Colon (tissue), 2 donors: ENCODE measurements around the gene RHEBL1.

Experiments
- FAIRE-seq: peaks from 2 replicates; lab custom pipeline; 2012; peaks lifted over from hg19 to GRCh38; lab: Jason Lieb, UNC
- donor health status: control.
- donor health status: control.

The RHEBL1 gene

DNA sequence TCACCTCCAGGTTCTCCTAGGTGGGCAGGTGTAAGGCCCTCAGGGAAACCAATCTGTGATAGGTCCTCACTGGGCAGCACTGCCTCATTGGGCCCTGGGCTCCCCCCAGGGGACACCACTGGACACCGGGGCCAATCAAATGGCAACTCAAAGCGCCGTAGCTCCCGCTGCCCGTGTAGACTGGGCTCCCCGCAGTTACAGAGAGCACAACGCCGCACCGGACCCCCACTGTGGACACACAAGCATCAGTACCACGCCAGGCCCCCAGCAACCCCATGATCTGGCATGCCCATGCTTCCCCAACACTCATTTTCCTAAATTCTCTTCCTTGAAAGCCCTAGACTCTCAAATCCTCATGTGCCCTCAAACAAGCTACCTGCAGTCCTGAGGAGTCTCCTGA, 15.3 kb downstream of the RHEBL1 start:
- FAIRE-seq = no peak

DNA sequence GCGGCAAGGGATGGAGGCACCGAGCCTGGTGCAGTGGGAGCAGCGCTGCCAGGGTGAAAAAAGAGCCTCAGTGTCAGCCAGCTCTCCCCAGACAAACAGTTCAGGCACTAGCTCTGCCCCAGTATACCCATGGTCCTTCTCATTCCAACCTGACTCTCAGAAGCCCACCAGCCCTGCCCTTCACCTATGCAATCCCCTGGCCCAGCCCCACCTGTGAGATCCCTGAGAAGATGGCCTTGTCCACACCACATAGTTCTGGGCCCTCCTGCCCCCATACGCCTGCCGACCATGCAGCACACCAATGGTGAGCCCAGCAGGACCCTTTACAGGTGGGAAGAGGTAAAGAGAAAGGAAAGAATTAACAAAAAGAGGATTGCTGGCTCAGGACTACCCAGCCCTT, 15.7 kb downstream of the RHEBL1 start:
- no peak for FAIRE-seq

DNA sequence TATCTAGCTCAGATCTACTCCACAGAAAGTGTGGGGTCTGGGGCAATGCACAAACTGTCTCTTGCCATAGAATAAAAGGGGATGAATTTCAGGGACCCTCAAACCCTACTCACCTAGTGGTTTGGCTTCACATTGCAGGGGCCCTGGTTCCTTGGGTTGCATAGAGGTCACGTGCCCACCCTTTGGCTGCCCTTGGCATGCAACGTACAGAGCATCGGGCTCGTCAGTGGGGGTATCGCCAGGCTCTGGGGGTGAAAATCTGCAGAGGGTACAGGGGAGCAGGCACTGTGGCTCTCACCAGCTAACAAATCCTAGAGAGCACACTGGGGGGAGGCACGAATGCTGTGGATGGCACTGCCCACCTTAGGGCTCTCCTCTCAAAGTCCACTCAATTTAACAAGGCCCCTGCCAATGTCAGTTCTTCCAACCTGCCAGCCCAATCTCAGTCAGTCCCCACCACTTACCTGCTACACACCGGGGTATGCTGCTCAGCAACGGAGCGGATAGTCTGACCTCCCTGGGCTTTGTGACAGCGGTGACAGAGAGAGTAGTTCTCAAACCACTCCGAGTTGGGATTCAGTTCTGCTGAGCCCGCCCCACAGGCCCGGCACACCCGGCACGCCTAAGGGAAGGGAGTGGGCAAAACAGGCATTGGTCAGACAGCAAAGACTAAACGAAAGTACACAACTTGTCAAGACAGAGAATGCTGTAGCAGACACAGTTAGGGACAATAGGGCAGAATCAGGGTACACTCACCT, 17.1 kb downstream of the RHEBL1 start:
- FAIRE-seq = no peak

DNA sequence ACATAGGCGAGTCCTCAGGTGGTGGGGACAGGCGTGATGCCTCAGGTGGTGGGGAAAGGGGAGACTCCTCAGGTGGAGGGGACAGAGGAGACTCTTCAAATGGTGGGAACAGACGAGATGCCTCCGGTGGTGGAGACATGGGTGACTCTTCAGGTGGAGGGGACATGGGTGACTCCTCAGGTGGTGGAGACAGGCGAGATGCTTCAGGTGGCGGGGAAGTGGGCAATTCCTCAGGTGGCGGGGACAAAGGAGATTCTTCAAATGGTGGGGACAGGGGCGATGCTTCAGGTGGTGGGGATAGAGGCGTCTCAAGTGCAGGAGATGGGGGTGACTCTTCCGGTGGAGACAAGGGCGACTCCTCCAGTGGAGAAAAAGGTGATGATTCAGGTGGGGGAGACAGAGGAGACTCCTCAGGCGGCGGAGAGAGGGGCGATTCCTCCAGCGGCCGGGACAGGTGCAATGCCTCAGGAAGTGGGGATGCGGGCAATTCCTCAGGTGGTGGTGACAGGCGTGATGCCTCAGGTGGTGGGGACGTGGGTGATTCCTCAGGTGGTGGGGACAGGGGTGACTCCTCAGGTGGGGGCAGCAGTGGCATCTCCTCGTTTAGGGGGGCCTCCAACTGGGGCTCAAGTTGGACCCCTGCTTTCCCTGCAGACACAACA, 17.9 kb downstream of the RHEBL1 start:
- no peak for FAIRE-seq

DNA sequence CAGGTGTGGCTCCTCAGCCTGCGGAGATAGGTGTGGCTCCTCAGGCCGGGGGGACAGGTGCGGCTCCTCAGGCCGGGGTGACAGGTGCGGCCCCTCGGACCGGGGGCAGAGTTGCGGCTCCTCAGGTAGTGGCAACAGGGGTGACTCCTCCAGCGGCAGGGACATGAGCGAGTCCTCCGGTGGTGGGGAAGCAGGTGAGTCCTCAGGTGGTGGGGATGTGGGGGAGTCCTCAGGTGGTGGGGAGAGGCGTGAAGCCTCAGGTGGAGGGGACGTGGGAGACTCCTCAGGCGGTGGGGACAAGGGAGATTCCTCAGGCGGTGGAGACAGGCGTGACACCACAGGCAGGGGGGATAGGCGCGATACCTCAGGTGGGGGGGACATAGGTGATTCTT, 18.4 kb downstream of the RHEBL1 start:
- FAIRE-seq = no peak

DNA sequence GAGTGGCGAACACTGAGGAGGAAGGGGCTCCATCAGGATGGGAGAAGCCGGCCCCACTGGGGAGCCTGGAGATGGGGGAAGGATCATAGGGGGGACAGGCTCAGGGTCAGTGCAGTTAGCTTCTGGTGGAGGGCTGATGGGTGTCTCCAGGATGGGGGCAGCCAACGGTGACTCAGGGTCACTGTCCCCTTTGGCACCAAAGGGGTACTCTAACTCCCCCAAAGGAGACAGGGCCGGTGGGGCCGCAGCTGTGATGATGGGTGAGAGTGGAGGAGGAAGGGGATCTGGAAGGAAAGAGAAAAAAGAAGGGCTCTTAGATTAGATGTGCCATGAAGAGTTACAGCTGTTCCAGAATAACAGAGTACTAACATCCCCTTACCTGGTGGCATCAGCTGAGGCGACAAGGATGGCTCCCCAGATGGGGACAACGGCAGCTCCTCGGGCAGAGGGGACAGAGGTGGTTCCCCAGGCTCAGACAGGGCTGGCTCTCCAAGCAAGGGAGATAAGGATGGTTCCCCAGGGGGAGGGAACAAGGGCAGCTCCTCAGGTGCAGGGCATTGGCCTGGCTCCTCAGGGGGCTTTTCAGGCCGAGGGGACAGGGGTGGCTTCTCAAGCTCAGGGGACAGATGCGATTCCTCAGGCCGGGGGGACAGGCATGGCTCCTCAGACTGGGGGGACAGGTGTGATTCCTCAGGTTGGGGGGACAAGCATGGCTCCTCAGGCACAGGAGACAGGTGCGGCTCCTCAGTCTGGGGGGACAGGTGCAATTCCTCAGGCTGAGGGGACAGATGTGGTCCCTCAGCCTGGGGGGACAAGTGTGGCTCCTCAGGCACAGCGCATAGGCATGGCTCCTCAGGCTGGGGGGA, 19.0 kb downstream of the RHEBL1 start:
- no peak for FAIRE-seq

DNA sequence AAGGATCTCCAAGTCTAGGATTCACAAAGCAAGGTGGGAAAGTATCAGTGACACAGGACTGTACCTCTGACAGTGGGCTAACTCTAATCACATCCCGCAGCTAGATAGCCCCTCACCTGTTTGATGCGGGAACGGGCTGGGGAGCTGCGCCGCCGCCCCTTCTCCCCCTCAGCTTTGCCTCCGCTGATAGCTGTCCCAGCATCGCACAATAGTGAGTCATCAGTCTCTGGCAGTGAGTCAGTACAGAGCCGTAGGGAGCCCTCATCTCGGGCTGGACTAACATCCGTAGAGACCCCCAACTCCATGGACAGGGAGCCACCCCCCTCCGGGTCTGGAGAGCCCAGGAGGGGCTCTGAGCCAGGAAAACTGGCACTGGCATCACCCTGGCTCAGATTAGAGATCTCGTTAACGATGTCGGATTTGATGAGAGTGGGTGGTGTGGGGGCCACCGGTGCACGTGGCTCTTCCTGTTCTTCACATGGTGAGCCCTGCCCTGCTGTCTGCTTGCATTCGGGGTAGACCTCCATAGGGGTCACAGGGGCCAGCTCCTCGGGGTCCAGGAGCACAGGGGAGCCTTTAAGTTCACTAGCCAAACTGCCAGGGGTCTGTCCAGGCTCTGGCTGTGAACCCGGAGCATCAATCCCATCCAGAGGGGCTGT, 20.1 kb downstream of the RHEBL1 start:
- FAIRE-seq = no peak

DNA sequence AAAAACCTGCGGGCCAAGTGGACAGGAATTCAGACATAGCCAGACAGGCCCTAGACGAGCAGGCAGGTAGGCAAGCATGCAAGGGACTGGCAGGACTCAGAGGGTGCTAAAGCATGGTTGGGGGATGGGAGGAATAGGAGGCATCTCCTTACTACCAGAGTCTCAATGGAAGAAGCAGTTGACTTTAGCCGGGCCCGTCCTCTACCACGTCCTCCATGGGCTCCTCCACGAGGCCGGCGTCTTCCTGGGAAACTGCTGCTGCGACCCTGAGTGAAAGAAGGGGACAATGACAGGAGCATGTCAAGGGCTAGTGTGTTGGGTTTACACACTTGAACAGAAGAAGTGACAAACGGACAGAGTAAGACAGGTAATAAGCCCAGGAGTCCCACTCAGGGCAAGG, 20.8 kb downstream of the RHEBL1 start:
- FAIRE-seq = no peak

DNA sequence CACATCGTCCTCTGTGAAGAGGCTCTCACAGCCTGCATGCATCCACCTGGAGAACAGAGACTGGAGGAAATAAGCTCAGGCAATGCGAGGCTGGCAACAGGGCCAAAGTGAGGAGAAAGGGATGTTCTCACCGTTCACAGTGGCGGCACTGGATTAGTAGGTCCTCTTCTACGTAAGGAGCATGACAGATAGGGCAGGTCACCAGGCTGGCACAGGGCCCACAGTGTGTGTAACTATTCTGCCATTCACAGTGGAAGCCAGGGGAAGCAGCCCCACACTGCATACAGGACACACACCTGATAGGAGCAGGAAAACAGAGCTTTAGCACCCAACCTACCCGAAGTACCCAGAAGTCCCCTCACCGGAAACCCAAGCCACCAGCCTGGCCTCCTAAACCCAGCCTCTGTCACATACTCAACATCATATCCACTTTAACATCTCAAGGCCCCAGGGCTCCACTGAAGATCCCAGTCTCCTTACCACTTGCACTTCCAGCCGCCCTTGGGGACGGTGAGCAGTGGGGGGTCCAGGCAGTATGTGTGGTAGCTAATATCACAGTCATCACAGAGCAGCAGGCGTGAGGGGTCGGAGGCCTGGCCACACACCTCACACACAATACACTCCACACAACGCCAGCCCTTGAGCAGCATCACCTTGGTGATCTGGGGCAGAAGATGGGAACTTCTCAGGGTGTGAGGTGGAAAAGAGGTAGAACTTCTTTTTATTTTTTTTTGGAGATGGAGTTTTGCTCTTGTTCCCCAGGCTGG, 23.5 kb downstream of the RHEBL1 start:
- FAIRE-seq = no peak

DNA sequence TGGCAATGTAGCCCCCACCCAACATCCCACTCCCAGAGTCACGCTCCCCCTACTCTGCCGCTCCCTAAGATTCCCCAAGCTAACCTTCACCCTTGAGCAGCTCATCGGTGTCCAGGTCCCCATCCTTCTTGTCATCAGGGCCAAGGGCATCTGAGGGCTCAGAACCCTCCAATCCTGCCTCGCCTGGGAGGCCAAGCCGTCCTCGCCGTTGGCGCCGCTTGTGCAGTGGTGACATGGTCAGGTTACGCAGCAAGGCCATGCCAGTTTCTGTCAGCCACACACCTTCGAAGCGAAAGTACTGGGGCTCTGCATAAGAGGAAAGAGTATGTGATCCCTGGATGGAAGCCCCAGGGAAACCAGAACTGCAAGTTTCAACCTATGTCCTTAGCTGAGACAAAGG, 25.1 kb downstream of the RHEBL1 start:
- FAIRE-seq = no peak

DNA sequence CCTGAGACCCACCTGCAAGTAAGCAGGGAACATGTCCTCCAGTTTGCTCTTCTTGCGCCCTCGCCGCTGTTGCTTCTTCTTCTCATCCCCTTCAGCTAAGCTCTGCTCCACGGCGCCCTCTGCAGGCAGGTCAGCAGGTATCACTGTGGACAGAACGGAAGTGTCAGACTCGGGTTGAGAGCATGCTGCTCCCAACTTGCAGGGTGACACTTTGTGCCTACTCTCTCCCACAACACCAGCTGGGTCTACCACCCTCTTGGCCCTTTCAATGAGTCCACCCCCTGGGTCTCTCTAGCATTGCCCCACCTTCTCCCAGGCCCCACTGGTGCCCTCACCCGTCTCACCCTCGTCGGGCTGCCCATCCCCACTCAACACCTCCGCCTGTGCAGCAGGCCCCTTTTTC, 25.9 kb downstream of the RHEBL1 start:
- FAIRE-seq = no peak

DNA sequence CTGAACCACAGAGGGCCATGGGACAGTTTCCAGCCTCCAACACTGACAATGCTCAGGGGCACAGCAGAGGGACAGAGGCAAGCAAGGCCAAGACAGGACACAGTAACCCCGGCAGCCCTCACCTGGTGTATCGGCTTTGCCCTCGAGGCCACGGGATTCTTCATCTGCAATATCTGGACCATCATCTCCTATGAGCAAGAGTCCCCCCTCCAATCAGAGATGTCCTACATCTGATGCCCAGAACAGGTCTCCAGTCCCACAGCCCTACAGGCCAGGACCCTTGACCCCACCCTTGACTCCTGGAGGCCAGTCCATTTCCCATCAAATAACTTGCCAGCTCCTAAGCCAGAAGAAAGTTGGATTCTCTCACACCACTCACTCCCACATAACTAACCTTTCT, 26.5 kb downstream of the RHEBL1 start:
- no peak for FAIRE-seq

DNA sequence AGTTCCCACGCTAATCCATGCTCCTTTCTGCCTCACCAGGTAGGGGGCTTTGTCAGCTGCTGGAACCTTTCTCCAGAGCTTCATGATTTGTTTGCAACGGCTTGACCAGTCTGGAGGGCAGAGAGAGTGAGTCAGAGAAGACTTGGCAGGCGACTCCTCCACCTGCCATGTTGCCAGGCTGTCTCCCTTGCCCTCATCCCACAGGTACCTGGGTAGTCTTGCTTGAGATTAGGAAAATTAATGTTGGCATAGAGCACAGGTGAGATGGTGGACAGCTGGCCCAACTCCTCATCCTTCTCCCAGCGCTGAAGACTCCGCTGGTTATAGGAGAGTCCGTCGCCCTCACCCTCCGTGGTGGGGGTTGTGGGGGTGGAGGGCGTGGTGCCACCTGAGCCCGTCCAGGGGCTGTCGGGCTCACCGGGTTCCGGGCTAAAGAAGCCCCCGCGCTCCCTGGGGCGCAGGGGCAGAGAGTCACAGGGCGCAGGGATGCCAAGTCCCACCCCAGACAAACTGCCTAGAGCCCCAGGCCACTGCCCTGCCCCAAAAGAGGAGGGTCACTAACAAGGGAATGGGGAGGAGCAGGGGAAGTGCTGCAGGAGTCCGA, 27.8 kb downstream of the RHEBL1 start:
- no peak for FAIRE-seq

DNA sequence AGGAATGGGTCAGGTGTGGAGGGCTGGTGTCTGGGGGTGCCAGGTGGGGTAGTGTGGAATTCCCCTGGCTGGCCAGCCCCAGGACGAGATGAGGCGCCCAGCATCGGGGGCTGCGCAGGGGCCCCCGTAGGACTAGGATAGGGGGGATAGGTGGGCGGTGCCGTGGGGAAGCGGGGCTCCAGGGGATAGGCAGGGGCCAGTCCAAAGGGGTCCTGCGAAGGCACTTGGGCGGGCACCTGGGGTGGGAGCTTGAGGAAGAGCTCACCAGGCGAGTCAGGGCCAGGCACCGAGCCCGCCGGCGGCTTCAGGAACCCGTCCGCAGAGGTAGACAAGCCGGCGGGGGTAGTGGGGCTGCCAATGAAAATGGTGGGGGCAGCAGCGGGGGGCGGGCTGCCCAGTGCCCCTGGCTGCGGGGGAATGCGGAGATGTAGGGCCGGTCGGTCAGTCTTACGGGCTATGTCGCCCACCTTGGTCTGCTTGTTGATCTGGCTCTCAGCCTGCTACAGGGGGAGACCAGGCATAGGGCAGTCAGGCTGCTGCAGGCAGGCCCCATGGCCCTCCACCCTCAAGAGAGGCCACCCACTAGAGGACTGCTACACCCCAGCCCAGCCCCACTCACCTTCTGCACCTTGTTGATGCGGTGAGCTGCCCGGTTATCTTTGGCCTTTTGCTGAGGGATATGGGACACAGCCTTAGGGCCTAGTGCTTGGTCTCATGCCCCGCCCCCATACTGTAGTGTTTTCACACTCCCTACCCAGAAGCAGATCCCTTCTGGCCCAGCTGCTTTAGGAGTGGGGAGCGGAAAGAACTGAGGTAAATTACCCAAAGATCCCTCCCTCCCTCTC, 28.5 kb downstream of the RHEBL1 start:
- FAIRE-seq = no peak

DNA sequence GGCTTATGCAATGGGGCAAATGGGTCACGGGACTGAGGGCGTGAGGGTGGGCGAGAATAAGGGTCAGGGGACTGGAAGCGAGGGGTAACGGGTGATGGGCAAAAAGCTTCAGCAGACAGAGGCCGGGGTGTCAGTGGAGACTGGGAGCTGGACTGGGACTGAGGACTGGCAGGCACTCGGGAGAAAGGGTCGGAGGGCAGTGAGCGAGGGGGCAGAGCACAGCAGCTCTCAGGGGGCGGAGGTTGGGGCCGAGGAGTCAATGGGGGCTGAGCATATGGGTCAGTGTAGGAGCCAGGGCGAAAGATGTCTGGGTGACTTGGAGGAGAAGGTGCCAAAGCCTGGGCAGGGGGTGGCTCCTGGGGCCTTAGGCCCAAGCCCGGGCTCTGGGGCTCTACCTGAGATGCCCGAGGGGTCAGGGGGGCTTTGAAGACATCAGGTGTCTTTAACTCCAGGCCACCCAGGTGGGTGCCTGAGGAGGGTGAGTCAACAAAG, 29.4 kb downstream of the RHEBL1 start:
- no peak for FAIRE-seq

DNA sequence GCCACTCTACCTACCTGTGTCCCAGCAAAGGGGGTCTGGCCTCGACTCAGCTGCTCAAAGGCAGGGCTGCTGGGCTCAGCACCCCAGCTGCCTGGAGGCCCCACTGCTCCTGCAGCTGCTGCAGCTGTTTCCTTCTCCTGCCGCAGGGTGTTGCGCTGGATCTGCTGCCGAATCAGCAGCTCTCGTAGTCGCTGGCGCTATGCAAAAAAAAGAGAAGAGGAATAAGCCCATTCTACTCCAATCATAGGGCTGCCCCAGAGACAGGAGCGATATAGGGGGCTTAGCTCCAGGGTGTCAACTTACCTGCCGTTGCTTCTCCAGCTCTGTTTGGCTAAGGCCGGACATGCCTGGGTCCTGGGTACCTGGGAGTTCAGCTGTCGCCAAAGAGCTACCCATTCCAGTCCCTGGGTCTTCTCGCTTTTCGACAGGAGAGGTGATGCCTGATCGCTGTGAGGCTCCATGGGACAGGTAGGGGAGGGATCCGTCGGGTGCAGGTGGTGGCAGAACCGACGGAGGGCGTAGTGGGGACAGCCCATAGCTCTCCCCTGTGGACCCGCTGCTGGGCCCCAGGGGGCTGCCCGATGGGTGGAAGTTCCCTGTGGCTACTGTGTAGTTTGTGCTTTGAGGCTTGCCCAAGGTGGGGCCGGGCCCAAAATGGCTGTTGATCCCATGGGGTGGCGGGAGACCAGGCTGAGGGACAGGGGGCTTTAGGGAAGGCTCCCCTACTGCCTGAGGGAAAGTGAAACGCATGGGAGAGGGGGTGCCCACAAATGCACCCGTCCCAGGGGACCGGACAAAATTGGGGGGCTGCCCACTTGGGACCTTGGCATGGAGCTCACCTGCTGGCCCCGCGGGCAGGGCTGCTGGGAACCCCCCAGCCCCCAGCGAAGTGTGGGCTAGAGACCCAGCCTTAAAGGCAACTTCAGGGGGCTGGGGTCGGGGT, 30.1 kb downstream of the RHEBL1 start:
- no peak for FAIRE-seq

DNA sequence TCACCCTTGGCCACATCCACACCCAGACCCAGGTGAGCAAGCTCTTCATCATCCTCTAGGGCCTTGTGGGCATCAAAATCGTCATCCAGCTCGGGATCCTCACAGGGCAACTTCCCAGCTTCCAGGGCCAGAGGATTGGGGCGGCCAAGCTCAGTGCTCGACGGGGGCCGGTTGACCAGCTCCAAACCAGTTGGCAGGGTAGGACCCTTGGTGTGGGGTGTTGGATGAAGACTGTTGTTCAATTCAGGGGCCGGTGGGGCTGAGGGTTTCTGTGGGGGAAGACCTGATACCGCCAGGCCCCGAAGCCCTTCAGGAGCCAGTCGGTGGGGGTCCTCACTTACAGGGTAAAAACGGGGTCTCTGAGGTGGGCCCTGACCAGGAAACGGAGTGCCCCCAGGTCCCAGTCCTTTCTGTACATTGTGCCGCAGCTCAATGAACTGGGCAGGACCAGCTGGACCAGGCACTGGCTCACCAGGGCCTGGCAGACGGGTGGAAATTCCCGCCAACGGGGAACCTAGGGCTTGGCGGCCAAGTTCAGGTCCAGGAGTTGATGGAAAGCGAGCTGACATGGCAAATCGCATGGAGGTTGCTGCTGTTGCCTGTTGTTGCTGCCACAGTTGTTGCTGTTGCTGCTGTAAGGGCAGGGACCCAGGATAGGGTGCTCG, 31.4 kb downstream of the RHEBL1 start:
- no peak for FAIRE-seq

DNA sequence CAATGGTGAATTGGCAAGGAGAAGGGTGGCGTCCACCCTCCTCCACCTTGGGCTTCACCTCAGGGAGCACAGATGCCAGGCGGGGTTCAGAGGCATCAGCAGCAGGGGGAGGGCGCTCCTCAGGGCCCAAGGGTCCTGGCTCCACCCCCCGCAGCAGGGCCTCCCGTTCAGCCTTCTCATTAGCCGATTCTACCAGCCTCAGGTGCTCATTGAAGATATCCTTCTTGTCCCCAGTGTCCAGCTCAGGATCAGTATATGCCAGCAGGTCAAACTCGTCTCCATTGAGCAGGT, 31.9 kb downstream of the RHEBL1 start:
- no peak for FAIRE-seq
